ACC112 (cell line): ENCODE results near the gene PPP1R2C.

Experiments used
- H2AFZ ChIP-seq: fragments of 200-600 bp; sonication (generic); one replicate; pipeline ENCODE4 v1.6.0; 2017; ENCODE audit warnings: antibody characterized with exemption, low read length; ENCODE audit not compliant: unreplicated experiment
- H3K27ac ChIP-seq: fragments of 200-600 bp; sonication (generic); 2 replicates; pipeline ENCODE4 v1.5.1; 2014; ENCODE audit warnings: low read depth, mild to moderate bottlenecking, antibody characterized with exemption, low read length, moderate library complexity
- H3K27me3 ChIP-seq: fragments of 200-600 bp; sonication (generic); 2 replicates; pipeline ENCODE4 v1.6.1; 2014; ENCODE audit warnings: mild to moderate bottlenecking, antibody characterized with exemption, low read length, moderate library complexity, mixed read lengths; ENCODE audit not compliant: insufficient read depth
- H3K36me3 ChIP-seq: fragments of 200-600 bp; sonication (generic); 2 replicates; pipeline ENCODE4 v1.6.1; 2016; ENCODE audit warnings: mild to moderate bottlenecking, antibody characterized with exemption, low read length, moderate library complexity, mixed read lengths; ENCODE audit not compliant: insufficient read depth
- H3K4me1 ChIP-seq: fragments of 200-600 bp; sonication (generic); one replicate; pipeline ENCODE4 v1.6.1; 2016; ENCODE audit warnings: low read length, mixed read lengths; ENCODE audit not compliant: insufficient read depth, unreplicated experiment, control insufficient read depth
- H3K4me3 ChIP-seq: fragments of 200-600 bp; sonication (generic); 2 replicates; pipeline ENCODE4 v1.5.1; 2014; ENCODE audit warnings: mild to moderate bottlenecking, low read depth, low read length
- H3K79me2 ChIP-seq: fragments of 200-600 bp; sonication (generic); one replicate; pipeline ENCODE4 v1.6.0; 2016; ENCODE audit warnings: low read length; ENCODE audit not compliant: control insufficient read depth, unreplicated experiment, insufficient read depth

The PPP1R2C gene

GRCh38 chrX:42751573-42751972 is 26.4 kb downstream of the PPP1R2C start:
- H3K27me3 ChIP-seq: no peaks in the 10 kb centered on the region
- no peak overlapping the region for H2AFZ ChIP-seq
- no peak overlapping the region for H3K4me3 ChIP-seq
- H3K27ac ChIP-seq: no peak overlapping the region
- peaks cover 28% of the 10 kb centered on the region for H3K4me1 ChIP-seq
- no peaks in the 10 kb centered on the region for H3K79me2 ChIP-seq
- no peaks in the 10 kb centered on the region for H3K36me3 ChIP-seq

GRCh38 chrX:42748067-42748850 is 29.7 kb downstream of the PPP1R2C start:
- Histone ChIP-seq H3K4me1 (peaks cover 20% of the 10 kb centered on the region), H3K79me2 (no peaks in the 10 kb centered on the region), H3K36me3 (no peaks in the 10 kb centered on the region), H3K27me3 (no peaks in the 10 kb centered on the region), H2AFZ (peak overlapping the region; percentile 68), H3K27ac (no peak overlapping the region), H3K4me3 (peak overlapping the region; percentile 24; the same call in 1 of the 2 replicates)

DNA sequence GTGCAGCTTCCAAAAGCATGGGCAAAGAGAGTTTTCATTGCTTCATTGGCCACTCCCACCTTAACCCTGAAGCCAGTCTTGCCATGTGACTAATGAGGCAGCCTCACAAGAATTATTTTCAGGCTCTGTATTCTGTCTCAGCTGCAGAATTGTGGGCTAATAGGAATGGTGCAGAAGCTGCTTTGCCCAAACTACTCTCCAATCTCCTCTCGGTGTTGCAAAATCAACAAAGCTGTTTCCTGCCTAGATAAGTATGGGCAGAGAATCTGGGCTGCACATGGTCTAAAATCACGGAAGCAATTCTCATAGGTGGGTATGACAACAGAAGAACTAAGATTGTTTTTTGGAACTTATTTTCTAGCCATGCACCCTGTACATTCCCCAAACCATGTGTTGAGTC is 31.4 kb downstream of the PPP1R2C start:
- no peaks in the 10 kb centered on the region for H3K27me3 ChIP-seq
- H3K36me3 ChIP-seq: no peaks in the 10 kb centered on the region
- peaks cover 20% of the 10 kb centered on the region for H3K4me1 ChIP-seq
- H3K79me2 ChIP-seq: no peaks in the 10 kb centered on the region
- no peak overlapping the region for H3K4me3 ChIP-seq
- H3K27ac ChIP-seq: peak overlapping the region; percentile 34
- H2AFZ ChIP-seq: peak overlapping the region; percentile 57

DNA sequence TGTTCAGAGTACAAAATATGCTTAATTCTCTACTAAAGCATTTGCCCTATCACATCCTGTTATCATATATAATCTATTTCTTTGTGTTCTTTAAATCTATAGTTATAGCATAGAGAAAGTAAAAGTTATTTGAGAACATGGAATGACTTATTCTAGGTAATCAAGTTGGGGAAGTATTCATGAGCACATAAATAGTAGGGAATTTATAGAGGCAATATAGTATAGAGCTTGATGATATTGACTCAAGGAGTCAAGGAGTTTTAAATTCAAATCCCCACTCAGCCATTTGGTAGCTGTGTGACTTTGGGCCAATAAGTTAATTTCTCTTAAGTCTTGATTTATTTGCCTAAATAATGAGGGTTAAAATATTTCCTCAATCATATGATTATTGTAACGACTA is 37.5 kb downstream of the PPP1R2C start:
- Histone ChIP-seq H3K4me3 (no peak overlapping the region), H3K27ac (no peak overlapping the region), H3K4me1 (no peaks in the 10 kb centered on the region), H3K27me3 (no peaks in the 10 kb centered on the region), H3K79me2 (no peaks in the 10 kb centered on the region), H2AFZ (no peak overlapping the region), H3K36me3 (no peaks in the 10 kb centered on the region)

DNA sequence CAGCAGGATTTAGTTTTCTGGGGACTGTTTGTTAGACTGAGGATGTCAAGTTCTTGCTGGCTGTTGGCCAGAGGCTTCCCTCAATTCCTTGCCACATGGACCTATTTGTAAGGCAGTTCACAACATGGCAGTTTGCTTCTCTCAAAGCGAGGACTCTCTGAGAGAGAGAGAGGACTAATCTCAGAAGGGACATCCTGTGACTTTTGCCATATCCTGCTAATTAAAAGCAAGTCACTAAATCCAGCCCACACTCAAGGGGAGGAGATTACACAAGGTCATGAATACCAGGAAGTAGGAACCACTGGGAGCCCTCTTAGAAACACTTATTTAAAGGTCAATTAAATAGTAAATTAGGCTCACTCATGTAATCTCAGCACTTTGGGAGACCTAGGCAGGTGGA is 38.2 kb downstream of the PPP1R2C start:
- Histone ChIP-seq H3K27me3 (no peaks in the 10 kb centered on the region), H3K36me3 (no peaks in the 10 kb centered on the region), H2AFZ (no peak overlapping the region), H3K27ac (no peak overlapping the region), H3K79me2 (no peaks in the 10 kb centered on the region), H3K4me1 (no peaks in the 10 kb centered on the region), H3K4me3 (no peak overlapping the region)

GRCh38 chrX:42739258-42739657 is 38.7 kb downstream of the PPP1R2C start:
- no peak overlapping the region for H3K4me3 ChIP-seq
- H3K79me2 ChIP-seq: no peaks in the 10 kb centered on the region
- no peaks in the 10 kb centered on the region for H3K27me3 ChIP-seq
- H3K4me1 ChIP-seq: no peaks in the 10 kb centered on the region
- no peaks in the 10 kb centered on the region for H3K36me3 ChIP-seq
- H2AFZ ChIP-seq: no peak overlapping the region
- H3K27ac ChIP-seq: no peak overlapping the region

- no peaks in the 10 kb centered on the region for H3K79me2 ChIP-seq
- no peak overlapping the region for H3K27ac ChIP-seq
- no peaks in the 10 kb centered on the region for H3K36me3 ChIP-seq
- no peak overlapping the region for H2AFZ ChIP-seq
- H3K4me1 ChIP-seq: no peaks in the 10 kb centered on the region
- no peaks in the 10 kb centered on the region for H3K27me3 ChIP-seq
- H3K4me3 ChIP-seq: no peak overlapping the region
These were observed 39.4 kb downstream of the PPP1R2C start for GRCh38 chrX:42738552-42738951.

DNA sequence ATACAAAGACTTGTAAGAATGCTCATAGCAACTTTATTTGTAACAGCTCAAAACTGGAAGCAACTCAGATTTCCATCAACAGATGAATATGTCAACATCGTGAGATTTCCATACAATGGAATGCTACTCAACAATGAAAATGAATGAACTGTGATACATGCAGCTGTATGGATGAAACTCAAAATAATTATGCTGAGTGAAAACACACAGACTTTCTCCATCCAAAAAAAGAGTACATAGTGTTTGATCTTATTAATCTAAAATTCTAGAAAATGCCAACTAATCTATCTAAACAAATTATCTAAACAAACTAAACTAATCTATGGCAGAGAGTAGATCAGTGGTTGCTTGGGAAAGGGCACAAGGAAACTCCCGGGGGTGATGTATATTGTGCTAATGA is 42.7 kb downstream of the PPP1R2C start:
- no peaks in the 10 kb centered on the region for H3K27me3 ChIP-seq
- no peak overlapping the region for H2AFZ ChIP-seq
- no peaks in the 10 kb centered on the region for H3K79me2 ChIP-seq
- no peaks in the 10 kb centered on the region for H3K4me1 ChIP-seq
- H3K36me3 ChIP-seq: no peaks in the 10 kb centered on the region
- H3K27ac ChIP-seq: no peak overlapping the region
- H3K4me3 ChIP-seq: no peak overlapping the region

DNA sequence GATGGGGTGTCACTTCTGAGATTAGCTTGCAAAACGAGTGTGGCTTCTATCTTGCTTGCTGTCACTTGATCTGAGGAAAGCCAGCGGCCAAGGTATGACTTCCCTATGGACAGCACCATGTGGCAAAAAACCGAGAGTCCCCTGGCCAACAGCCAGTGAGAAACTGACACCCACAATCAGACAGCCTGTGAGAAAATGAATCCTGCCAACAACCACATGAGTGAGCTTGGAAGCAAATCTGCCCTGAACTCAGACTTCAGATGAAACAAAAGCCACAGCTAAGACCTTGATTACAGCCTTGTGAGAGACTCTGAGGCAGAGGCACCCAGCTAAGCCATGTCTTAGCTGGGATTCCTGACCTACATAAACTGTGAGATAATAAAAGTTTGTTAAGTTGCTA is 45.5 kb downstream of the PPP1R2C start:
- H2AFZ ChIP-seq: peak overlapping the region; percentile 4
- no peaks in the 10 kb centered on the region for H3K36me3 ChIP-seq
- H3K79me2 ChIP-seq: no peaks in the 10 kb centered on the region
- H3K4me1 ChIP-seq: no peaks in the 10 kb centered on the region
- no peak overlapping the region for H3K27ac ChIP-seq
- H3K4me3 ChIP-seq: peak overlapping the region; percentile 44
- H3K27me3 ChIP-seq: no peaks in the 10 kb centered on the region
